ENCODE results near the gene MARCHF5.

MARCHF5 gene

GRCh38 chr10:92316610-92317009, 25.6 kb downstream of the MARCHF5 start:
- TF ChIP-seq FOXP2 (optimal IDR thresholded peaks at IDR 0.05; ENCODE audit: borderline replicate concordance, extremely low read depth, extremely low read length, insufficient read depth) (no peak), SIN3A (IDR thresholded peaks at IDR 0.05; ENCODE audit: borderline replicate concordance, insufficient read depth, low read length) (no peak), POLR2AphosphoS5 (IDR thresholded peaks at IDR 0.05; ENCODE audit: low read depth, low read length) (no peak), TAF1 (IDR thresholded peaks at IDR 0.05; ENCODE audit: borderline replicate concordance, insufficient read depth, low read length) (no peak)
- TF ChIP-seq, protein P1, sequence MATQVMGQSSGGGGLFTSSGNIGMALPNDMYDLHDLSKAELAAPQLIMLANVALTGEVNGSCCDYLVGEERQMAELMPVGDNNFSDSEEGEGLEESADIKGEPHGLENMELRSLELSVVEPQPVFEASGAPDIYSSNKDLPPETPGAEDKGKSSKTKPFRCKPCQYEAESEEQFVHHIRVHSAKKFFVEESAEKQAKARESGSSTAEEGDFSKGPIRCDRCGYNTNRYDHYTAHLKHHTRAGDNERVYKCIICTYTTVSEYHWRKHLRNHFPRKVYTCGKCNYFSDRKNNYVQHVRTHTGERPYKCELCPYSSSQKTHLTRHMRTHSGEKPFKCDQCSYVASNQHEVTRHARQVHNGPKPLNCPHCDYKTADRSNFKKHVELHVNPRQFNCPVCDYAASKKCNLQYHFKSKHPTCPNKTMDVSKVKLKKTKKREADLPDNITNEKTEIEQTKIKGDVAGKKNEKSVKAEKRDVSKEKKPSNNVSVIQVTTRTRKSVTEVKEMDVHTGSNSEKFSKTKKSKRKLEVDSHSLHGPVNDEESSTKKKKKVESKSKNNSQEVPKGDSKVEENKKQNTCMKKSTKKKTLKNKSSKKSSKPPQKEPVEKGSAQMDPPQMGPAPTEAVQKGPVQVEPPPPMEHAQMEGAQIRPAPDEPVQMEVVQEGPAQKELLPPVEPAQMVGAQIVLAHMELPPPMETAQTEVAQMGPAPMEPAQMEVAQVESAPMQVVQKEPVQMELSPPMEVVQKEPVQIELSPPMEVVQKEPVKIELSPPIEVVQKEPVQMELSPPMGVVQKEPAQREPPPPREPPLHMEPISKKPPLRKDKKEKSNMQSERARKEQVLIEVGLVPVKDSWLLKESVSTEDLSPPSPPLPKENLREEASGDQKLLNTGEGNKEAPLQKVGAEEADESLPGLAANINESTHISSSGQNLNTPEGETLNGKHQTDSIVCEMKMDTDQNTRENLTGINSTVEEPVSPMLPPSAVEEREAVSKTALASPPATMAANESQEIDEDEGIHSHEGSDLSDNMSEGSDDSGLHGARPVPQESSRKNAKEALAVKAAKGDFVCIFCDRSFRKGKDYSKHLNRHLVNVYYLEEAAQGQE (IDR thresholded peaks at IDR 0.05; ENCODE audit: insufficient read depth in 1 of 2, low read depth in 2 of 2, low read length in 2 of 2) = no peak

GRCh38 chr10:92323079-92323478, 32.1 kb downstream of the MARCHF5 start:
- TF ChIP-seq SIN3A (IDR thresholded peaks at IDR 0.05; ENCODE audit: borderline replicate concordance, insufficient read depth, low read length) (no peak), POLR2AphosphoS5 (IDR thresholded peaks at IDR 0.05; ENCODE audit: low read depth, low read length) (no peak), FOXP2 (optimal IDR thresholded peaks at IDR 0.05; ENCODE audit: borderline replicate concordance, extremely low read depth, extremely low read length, insufficient read depth) (no peak), TAF1 (IDR thresholded peaks at IDR 0.05; ENCODE audit: borderline replicate concordance, insufficient read depth, low read length) (no peak)
- TF ChIP-seq, protein P1 (IDR thresholded peaks at IDR 0.05; ENCODE audit: insufficient read depth in 1 of 2, low read depth in 2 of 2, low read length in 2 of 2) = no peak

- TF ChIP-seq, protein P1 (IDR thresholded peaks at IDR 0.05; ENCODE audit: insufficient read depth in 1 of 2, low read depth in 2 of 2, low read length in 2 of 2) = no peak
Observed at GRCh38 chr10:92327445-92328433, 36.8 kb downstream of the MARCHF5 start.

GRCh38 chr10:92328993-92329392, 38.0 kb downstream of the MARCHF5 start:
- TF ChIP-seq SIN3A (IDR thresholded peaks at IDR 0.05; ENCODE audit: borderline replicate concordance, insufficient read depth, low read length) = no peak
- no peak for TF ChIP-seq POLR2AphosphoS5 (IDR thresholded peaks at IDR 0.05; ENCODE audit: low read depth, low read length)
- TF ChIP-seq TAF1 (IDR thresholded peaks at IDR 0.05; ENCODE audit: borderline replicate concordance, insufficient read depth, low read length) = no peak
- no peak for TF ChIP-seq FOXP2 (optimal IDR thresholded peaks at IDR 0.05; ENCODE audit: borderline replicate concordance, extremely low read depth, extremely low read length, insufficient read depth)
- TF ChIP-seq, protein P1 (IDR thresholded peaks at IDR 0.05; ENCODE audit: insufficient read depth in 1 of 2, low read depth in 2 of 2, low read length in 2 of 2) = no peak
